GM12878 (cell line): ENCODE measurements around the gene POLN. TPM values are rescaled to one million over a fixed set of nuclear protein-coding genes. Genes with fewer than 3 reads are reported as not detected.

Source experiments
- ATAC-seq: fragments of 200-7000 bp; cut with Tn5 transposase; 3 replicates; pipeline ENCODE4 v1.9.1; 2020; ENCODE audit warnings: mild to moderate bottlenecking, moderate library complexity
- BruUV-seq: library from RNA; stranded (reverse); fragments of 400-500 nt; replicated peaks from 2 replicates; lab custom pipeline; 2021; lab: Mats Ljungman, UMichigan
- CTCF ChIA-PET: fragments of 300-600 bp; sonication (Branson Sonifier 250); formaldehyde crosslinking; extraction: SDS; loops from one replicate; lab custom pipeline; 2021; ENCODE audit warnings: inconsistent platforms; lab: Yijun Ruan, JAX
- POLR2A ChIA-PET: fragments of 350-600 bp; formaldehyde crosslinking; extraction: SDS; loops from one replicate; lab custom pipeline; 2021; ENCODE audit warnings: inconsistent platforms; lab: Charles Lee
- RAD21 ChIA-PET: fragments of 300-600 bp; sonication (Branson Sonifier 250); formaldehyde crosslinking; loops from one replicate; lab custom pipeline; 2023; ENCODE audit warnings: antibody characterized with exemption; ENCODE audit not compliant: unreplicated experiment; lab: Charles Lee
- SMC1A ChIA-PET: fragments of 300-600 bp; sonication (Branson Sonifier 250); formaldehyde crosslinking; loops from one replicate; lab custom pipeline; 2023; ENCODE audit not compliant: unreplicated experiment, uncharacterized antibody; lab: Charles Lee
- DNase-seq: peaks from one replicate; pipeline ENCODE4 v3.0.0-alpha.2; 2011; ENCODE audit warnings: low read depth, low spot score
- FAIRE-seq: peaks from 3 replicates; lab custom pipeline; 2011; peaks lifted over from hg19 to GRCh38; lab: Jason Lieb, UNC
- H2AFZ ChIP-seq: 2 replicates; pipeline ENCODE4 v1.6.0; 2011; ENCODE audit warnings: low read depth, low read length, control low read depth; ENCODE audit not compliant: control insufficient read depth
- H3K27ac ChIP-seq: 2 replicates; pipeline ENCODE4 v1.5.1; 2011; ENCODE audit warnings: control low read depth; ENCODE audit not compliant: control insufficient read depth, insufficient read depth
- H3K27me3 ChIP-seq, 2 experiments: replicated peaks in 1 of 2; 2 replicates each; pipeline versions ENCODE4 v1.6.0 to v1.6.1; 2011; ENCODE audit warnings: low read length in 1 of 2; ENCODE audit not compliant: control insufficient read depth in 2 of 2, insufficient read depth in 2 of 2
- H3K36me3 ChIP-seq, 2 experiments: 2 replicates each; pipeline ENCODE4 v1.5.1; 2011; ENCODE audit warnings: low read length in 1 of 2; ENCODE audit not compliant: control insufficient read depth in 2 of 2, insufficient read depth in 2 of 2
- H3K4me1 ChIP-seq: 2 replicates; pipeline ENCODE4 v1.6.1; 2011; ENCODE audit warnings: mild to moderate bottlenecking, low read length, moderate library complexity, mixed read lengths; ENCODE audit not compliant: control insufficient read depth, insufficient read depth
- H3K4me2 ChIP-seq: 2 replicates; pipeline ENCODE4 v1.6.0; 2011; ENCODE audit warnings: control low read depth; ENCODE audit not compliant: control insufficient read depth, insufficient read depth
- H3K4me3 ChIP-seq: fragments of 200-600 bp; sonication (generic); 2 replicates; pipeline ENCODE4 v1.5.1; 2016
- H3K79me2 ChIP-seq: 2 replicates; pipeline ENCODE4 v1.6.0; 2011; ENCODE audit warnings: low read length; ENCODE audit not compliant: control insufficient read depth, insufficient read depth
- H3K9ac ChIP-seq: 2 replicates; pipeline ENCODE4 v1.8.0; 2011; ENCODE audit warnings: low read length, control low read depth, mixed read lengths; ENCODE audit not compliant: control insufficient read depth, insufficient read depth
- H3K9me3 ChIP-seq: replicated peaks from 3 replicates; pipeline ENCODE4 v1.5.1; 2011; ENCODE audit warnings: mild to moderate bottlenecking, low read length; ENCODE audit not compliant: control insufficient read depth, insufficient read depth
- H4K20me1 ChIP-seq: 2 replicates; pipeline ENCODE4 v1.6.0; 2011; ENCODE audit not compliant: control insufficient read depth, insufficient read depth
- EGR1 ChIP-seq, 2 experiments: IDR thresholded peaks; 1 replicate in 1 of 2; 2 replicates in 1 of 2; pipeline ENCODE4 v1.6.1; 2011 to 2012; ENCODE audit warnings: low read depth in 2 of 2, low read length in 2 of 2, borderline replicate concordance in 1 of 2, mild to moderate bottlenecking in 1 of 2, moderate library complexity in 1 of 2
- STAT1 ChIP-seq: fragments of 450-650 bp; conservative IDR thresholded peaks from 2 replicates; pipeline ENCODE4 v1.6.1; 2014; ENCODE audit warnings: antibody characterized with exemption, mild to moderate bottlenecking
- TCF7 ChIP-seq: IDR thresholded peaks from 2 replicates; pipeline ENCODE4 v1.6.1; 2014; ENCODE audit warnings: antibody characterized with exemption, borderline replicate concordance
- WGBS: methylation state at CpG from one replicate; pipeline ENCODE4 v1.1.6; 2016; ENCODE audit warnings: low lambda C conversion rate; ENCODE audit not compliant: insufficient replicate concordance, insufficient coverage; ENCODE audit errors: missing lambda C conversion rate; 5-methylcytosine and 5-hydroxymethylcytosine counted together
- in situ Hi-C: fragments of 300-500 bp; cut with MboI; formaldehyde crosslinking; loops from 9 replicates; pipeline ENCODE4 v1.14.3; 2018; ENCODE audit warnings: mixed read lengths
- intact Hi-C: fragments of 100-400 bp; cut with micrococcal nuclease; formaldehyde crosslinking; loops from one replicate; pipeline ENCODE4 v1.14.2; 2022; ENCODE audit not compliant: unreplicated experiment
- polyA plus RNA-seq, 11 experiments: library from polyadenylated mRNA; depleted of rRNA in 4 of 11; unstranded in 6 of 11; stranded (reverse) in 5 of 11; fragments of >200 nt; fragmentation: Nextera tagmentation in 4 of 11; fragmentation: Illumina TruSeq in 1 of 11; extraction: Ambion mirVana in 4 of 11; extraction: Trizol in 1 of 11; gene quantifications; 1 replicate in 1 of 11; 2 replicates in 10 of 11; pipeline versions ENCODE4 v1.2.1 to v1.2.3, GENCODE V29; 2011 to 2016; ENCODE audit warnings: inconsistent platforms in 2 of 11, missing spikeins in 2 of 11, low read depth in 1 of 11
- total RNA-seq, 4 experiments: library from RNA; depleted of rRNA in 3 of 4; stranded (reverse); fragments of >200 nt in 3 of 4; fragmentation: Illumina TruSeq in 1 of 4; extraction: Trizol in 1 of 4; gene quantifications; 2 replicates each; pipeline versions ENCODE4 v1.2.1 to v1.2.3, GENCODE V29; 2013 to 2021
- TF ChIP-seq, protein P1 (sequence below): fragments of 450-650 bp; IDR thresholded peaks from 2 replicates; pipeline ENCODE4 v1.6.1; 2016; ENCODE audit warnings: mild to moderate bottlenecking, moderate library complexity, borderline replicate concordance

Gene POLN
- total and polyA plus RNA-seq, 10 of the 15 experiments (the other 5 are each of a cell fraction or from before 2014, with no cell fraction given), result 0.09 to 2.0 (median 0.95) TPM; not detected in 1

DNA sequence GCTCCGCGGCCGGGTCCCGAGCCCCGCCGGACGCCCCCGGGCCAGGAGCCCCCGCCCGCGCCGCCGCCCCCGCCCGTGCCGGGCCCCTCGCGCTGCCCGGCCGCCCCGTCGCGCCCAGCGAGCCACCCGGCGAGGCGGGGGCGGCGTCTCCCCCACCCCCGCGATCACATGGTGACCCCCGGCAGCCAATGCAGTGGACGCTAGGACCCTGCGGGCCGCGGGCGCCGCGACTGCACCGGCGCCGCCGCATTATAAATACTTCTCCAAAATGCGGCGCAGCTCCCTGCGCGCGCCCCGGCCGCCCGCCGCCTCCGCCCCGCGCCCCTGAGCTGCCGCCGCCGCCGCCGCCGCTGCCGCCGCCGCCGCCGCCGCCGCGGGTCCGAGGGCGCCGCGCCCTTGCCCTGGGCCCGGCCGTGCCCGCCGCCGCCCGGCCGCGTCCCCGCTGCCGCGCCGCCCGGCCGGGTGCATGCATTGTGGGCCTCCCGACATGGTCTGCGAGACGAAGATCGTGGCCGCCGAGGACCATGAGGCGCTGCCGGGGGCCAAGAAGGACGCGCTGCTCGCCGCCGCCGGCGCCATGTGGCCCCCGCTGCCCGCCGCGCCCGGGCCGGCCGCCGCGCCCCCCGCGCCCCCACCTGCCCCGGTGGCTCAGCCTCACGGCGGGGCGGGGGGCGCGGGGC lies 182.7 kb downstream of the POLN start, which contains the start of gene NAT8L:
Gene NAT8L (plus strand): TSS at position 282 of the 680 bp plus-strand sequence. CDS start 185 bp downstream, at position 467.
- ChIA-PET POLR2A (interaction anchor here (0.6 kb wide), 1 partner anchor 1247 kb away, joined by 3 read pairs; no protein-coding TSS in a partner anchor), SMC1A (no interaction called here), CTCF (no interaction called here), RAD21 (no interaction called here)
- H3K9me3 ChIP-seq, result no peaks in the 10 kb centered on the region
- no CpG with 5 or more reads among the region's 119 CpGs for WGBS
- no peaks in the 10 kb centered on the region for H3K36me3 ChIP-seq
- no peaks in the 10 kb centered on the region for H3K4me1 ChIP-seq
- in situ Hi-C loops, result no loop called here
- no TSS peak for BruUV-seq
- H3K27ac ChIP-seq, result no peak within 1 kb of the TSS
- H3K4me2 ChIP-seq, result peak within 1 kb of the TSS; percentile 25; the same call in 1 of the 2 replicates
- DNase-seq, result no peak
- peaks cover 2 to 3% of the 10 kb centered on the region in 2 experiments; a peak in 3 of 4 replicates for H3K27me3 ChIP-seq
- no peak within 1 kb of the TSS for H3K9ac ChIP-seq
- no peak for FAIRE-seq
- intact Hi-C loops, result no loop called here
- H3K79me2 ChIP-seq, result no peaks in the 10 kb centered on the region
- ATAC-seq, result peak; percentile 53; the same call in 1 of the 3 replicates
- H2AFZ ChIP-seq, result no peak within 1 kb of the TSS
- H3K4me3 ChIP-seq, result no peak within 1 kb of the TSS
- no peaks in the 10 kb centered on the region for H4K20me1 ChIP-seq
- no peak for TF ChIP-seq STAT1
- TF ChIP-seq, protein P1, sequence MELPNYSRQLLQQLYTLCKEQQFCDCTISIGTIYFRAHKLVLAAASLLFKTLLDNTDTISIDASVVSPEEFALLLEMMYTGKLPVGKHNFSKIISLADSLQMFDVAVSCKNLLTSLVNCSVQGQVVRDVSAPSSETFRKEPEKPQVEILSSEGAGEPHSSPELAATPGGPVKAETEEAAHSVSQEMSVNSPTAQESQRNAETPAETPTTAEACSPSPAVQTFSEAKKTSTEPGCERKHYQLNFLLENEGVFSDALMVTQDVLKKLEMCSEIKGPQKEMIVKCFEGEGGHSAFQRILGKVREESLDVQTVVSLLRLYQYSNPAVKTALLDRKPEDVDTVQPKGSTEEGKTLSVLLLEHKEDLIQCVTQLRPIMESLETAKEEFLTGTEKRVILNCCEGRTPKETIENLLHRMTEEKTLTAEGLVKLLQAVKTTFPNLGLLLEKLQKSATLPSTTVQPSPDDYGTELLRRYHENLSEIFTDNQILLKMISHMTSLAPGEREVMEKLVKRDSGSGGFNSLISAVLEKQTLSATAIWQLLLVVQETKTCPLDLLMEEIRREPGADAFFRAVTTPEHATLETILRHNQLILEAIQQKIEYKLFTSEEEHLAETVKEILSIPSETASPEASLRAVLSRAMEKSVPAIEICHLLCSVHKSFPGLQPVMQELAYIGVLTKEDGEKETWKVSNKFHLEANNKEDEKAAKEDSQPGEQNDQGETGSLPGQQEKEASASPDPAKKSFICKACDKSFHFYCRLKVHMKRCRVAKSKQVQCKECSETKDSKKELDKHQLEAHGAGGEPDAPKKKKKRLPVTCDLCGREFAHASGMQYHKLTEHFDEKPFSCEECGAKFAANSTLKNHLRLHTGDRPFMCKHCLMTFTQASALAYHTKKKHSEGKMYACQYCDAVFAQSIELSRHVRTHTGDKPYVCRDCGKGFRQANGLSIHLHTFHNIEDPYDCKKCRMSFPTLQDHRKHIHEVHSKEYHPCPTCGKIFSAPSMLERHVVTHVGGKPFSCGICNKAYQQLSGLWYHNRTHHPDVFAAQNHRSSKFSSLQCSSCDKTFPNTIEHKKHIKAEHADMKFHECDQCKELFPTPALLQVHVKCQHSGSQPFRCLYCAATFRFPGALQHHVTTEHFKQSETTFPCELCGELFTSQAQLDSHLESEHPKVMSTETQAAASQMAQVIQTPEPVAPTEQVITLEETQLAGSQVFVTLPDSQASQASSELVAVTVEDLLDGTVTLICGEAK, result no peak
- TF ChIP-seq TCF7, result no peak
- peak in 1 of 2 experiments; percentile 83; a peak in 2 of 3 replicates for TF ChIP-seq EGR1 (IDR thresholded peaks at IDR 0.05; ENCODE audit: borderline replicate concordance in 1 of 2, low read depth in 2 of 2, low read length in 2 of 2)
